Erythroblast (primary cell): ENCODE measurements around the gene CORO2B.

Experiments used
- GATA1 ChIP-seq: IDR thresholded peaks from 2 replicates; pipeline ENCODE4 v1.6.1; 2011; ENCODE audit warnings: low read depth, mild to moderate bottlenecking, control low read depth, low read length, moderate library complexity
- POLR2A ChIP-seq: IDR thresholded peaks from 2 replicates; pipeline ENCODE4 v1.6.1; 2011; ENCODE audit warnings: mild to moderate bottlenecking, low read length

DNA sequence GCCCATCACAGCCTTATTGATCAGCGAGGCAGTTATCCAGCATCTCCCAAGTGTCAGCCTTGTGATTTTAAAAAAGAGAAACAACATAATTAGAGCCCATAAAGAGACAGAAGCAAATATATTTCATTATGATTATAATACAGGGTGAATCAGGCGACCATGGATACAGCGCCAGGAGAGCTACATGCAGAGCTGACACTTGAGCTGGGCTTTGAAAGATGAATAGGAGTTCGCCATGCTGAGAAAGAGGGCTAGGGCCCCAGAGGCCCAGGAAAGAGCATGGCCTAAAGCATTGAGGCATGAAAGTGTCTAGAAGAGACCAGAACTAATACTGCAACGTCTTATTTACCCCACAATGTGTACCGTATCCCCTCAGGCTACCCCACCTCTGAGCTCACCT, 4.2 kb upstream of the CORO2B start:
- TF ChIP-seq POLR2A = no peak
- no peak for TF ChIP-seq GATA1
